ENCODE results near the gene TRIM63.

TRIM63 gene

DNA sequence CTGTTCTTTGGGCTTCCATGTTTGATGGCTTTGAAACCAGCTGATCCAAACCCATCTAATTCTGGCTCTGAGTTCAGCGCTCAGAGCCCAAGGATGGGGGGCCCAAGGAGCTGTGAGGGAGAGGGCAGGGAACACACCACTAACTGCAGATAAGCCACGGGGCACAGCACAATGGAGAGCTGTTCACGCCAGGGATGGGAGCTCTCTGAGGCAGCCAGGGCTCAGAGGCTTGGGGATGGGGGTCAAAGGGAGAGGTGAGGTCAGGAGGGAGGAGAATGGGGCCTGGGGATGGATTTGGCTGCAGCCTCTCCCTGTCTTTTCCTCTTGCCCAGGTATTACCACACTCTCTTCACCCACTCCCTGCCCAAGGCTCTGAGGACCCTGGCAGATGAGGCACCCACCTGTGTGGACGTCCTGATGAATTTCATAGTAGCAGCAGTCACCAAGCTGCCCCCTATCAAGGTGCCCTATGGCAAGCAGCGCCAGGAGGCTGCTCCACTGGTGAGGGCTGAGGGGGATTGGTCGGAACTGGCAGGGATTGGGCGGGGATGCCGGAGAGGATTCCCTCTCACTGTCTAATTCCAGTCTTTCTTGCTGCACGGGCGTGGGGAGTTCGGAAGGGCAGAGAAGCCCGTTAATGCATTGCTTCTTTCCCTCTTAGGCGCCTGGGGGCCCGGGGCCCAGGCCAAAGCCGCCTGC is 32.8 kb downstream of the TRIM63 start:
- DNase-seq (ENCODE audit: low spot score): no peak

DNA sequence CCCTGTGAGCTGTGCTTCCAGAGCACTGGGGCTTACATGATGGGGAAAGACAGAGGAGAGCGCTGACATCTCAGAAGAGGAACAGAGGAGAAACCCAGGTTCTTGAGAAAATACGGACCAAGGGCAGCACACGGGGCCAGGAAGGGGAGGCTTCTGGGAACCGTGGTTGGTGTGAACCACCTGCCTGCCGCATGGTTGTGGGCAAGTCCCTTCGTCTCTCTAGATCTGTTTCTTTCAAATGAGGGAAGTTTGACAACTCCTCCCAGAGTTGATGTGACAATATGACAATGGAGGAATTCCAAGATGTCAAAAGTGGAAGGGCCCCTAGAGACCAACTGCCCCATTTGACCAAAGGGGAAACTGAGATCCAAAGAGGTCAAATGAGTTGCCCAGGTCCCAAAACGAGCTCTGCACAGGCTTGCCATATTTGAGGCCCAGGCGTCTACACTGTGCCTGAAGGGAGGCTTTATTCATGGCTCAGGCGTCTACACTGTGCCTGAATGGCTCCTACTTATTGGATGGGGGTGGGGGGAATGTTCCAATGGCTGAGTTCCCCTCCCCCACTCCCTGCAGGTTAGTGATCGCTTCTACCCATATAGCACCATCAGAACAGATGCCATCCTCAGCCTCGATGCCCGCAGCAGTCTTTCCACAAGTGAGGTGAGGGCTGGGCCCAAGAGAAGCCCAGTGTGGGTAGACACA is 34.6 kb downstream of the TRIM63 start:
- no peak for DNase-seq (ENCODE audit: low spot score)

DNA sequence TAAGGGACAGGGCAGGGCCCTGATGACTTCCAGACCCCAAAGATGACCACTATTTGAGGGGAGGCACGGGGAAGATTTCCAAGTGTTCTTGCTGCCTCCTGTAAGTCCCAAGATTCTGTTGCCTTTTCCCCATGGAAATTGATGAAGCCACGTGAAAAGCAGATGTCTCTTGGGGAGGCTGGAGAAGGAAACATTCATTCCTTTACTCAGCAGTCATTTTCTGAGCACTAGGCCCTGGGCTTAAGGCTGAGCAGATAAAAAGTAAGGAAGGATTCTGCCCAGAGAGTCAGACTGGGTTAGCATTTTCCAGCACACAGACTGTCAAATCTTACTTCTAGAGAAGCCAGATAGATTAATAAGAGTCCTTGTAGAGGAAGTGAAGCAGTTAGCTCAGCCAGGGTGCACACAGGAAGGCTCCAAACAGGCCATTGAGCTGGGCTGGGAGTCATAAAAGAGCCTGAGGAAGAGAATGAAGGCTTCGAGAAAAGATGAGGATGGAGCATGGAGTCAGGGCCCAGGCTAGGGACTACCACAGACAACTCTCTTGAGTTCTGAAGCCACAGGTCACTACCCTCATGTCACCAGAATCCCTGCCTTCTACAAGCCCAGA is 35.7 kb downstream of the TRIM63 start:
- no peak for DNase-seq (ENCODE audit: low spot score)

DNA sequence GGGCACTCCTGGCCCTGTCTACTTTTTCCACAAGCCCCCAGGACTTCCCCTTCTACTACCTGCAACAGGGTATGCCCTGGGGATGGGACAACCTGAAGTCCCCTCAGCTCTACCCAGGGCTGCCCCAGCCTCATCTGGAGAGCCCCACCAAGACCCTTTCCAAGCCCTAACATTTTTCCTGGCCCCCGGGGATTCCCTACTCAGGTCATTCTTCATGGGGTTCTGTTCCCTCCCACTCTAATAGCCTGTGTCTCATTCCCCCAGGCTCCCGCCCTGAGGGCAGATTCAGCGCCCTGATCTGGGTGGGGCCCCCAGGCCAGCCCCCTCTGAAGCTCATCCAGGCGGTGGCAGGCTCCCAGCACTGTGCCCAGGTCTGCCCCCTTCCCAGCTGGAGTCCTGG is 36.2 kb downstream of the TRIM63 start:
- DNase-seq (ENCODE audit: low spot score): no peak

DNA sequence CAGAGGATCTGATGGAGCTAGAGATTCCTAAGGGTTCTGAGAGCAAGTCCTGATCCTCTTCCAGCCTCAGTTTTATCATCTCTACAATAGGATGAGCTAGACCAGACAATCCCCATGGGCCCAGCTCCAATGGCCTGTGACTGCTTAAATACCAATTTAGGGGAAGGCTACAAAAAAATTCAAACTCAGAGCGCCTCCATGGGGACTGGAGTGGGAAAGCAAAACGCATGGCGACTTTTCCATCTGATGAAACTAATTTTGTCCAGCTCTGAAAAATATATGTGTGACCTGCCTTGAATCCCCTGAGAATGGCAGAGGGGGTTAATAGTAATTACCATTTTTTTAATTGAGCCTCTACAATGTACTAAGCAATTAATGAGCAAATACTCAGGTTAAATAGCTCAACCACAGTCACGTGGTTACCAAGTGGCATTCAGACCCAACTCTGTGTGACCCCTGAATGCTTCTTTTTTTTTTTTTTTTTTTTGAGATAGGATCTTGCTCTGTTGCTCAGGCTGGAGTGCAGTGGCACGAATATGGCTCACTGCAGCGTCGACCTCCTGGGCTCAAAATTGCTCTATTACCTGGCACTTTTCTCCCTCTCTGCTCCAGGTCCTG is 37.5 kb downstream of the TRIM63 start:
- DNase-seq (ENCODE audit: low spot score): no peak

DNA sequence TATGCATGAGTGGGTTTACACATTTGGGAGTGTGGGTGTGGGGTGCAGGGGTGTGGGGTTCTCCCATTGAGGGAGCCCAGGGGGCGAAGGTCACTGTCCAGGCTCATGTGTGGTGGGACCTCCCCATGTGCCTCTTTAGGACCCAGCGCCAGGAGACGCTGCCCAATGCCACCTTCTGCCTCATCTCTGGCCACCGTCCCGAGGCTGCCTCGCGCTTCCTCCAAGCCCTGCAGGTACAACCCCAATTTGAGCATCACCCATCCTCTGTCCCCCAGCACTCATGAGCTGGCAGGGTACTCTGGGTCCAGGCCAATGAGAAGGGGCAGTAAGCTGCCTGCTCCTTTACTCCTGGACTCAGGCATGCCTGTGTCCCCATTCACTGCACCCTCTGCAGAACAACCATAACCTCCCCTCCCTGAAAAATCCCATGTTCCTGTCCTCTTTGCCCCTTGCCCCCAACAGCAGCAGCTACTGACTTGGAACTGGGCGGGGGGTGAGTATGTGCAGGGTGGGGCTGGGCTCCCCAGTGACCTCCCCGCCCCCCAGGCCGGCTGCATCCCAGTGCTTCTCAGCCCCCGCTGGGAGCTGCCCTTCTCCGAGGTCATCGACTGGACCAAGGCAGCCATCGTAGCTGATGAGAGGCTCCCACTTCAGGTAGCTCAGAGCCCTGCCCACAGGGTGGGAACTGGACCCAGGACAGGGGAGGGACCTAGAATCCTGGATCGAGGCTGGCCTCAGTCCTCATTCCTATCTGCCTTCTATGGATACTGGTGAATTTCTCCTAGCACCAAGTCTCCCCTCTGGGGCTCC is 38.2 kb downstream of the TRIM63 start:
- DNase-seq (ENCODE audit: low spot score): no peak

DNA sequence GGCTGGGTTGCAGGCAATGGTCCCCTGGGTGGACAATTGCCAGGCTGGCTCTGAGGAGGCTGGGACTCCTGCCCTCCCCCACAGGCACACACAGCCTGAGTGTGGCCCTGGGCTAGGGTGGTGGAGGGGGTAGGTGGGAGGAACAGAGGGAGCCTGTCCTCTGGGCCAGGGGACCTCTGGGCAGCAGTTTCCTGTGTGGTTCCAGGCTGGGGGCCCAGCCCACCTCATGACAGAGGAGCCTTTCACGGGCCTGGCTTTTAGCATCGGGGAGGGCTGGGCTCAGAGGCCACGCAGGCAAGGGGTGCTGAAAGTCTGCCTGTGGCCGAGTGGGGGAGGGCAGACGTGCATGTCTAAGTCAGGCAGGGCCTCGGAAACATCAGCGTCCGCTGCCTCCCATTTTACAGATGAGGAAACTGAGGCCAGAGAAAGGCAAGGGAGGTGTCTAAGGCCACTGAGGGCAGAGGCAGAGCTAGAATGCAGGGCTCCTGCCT is 38.9 kb downstream of the TRIM63 start:
- no peak for DNase-seq (ENCODE audit: low spot score)

DNA sequence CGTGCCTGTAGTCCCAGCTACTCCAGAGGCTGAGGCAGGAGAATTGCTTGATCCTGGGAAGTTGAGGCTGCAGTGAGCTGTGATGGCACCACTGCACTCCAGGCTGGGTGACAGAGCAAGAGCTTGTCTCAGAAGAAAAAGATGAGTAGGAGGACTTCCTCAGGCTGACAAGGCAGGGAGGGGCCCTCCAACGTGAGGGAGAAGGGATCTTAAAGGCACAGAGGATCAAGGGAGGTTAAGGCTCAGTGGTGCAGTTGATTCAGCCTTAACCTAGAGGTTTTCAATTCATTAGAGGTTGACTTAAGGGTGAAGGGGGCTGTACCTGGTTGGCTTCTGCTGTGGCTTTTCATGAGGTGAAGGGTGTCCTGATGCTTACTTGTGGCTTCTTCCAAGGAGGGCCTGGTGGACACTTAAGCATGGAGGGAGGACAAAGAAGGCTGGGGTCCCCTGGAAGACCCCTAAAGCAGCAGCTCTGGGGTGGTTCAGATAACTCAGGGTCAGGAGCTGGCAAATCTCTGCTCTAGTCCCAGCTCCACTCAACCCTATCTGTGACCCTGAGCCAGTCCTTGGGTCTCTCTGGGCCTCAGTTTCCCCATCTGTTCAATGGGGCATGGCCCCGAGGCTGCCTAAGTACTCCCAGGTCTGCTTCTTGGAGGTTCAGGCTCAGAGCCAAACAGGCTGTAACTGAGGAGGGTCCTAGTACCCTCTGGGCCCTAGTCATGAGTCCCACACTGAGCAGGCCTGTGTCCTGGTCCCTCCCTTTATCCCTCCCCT is 39.5 kb downstream of the TRIM63 start:
- DNase-seq (ENCODE audit: low spot score): no peak

DNA sequence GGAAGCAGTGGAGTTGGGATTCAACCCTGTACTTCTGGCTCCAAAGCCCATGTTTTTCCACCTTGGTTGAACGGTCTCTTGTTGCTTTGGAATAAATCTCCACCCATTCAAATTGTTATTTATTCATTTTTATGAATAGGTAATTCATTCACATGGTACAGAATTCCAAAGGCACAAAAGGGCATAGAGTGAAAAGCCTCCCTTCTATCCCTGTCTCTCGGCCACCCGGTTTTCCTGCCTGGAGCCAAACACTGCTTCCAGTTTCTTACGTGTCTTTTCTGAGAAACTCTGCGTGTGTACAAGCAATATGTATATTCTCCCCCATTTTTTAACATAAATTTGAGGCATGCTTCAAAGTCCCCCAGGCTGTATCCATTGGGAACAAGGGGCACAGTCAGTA is 41.9 kb downstream of the TRIM63 start:
- DNase-seq (ENCODE audit: low spot score): no peak

DNA sequence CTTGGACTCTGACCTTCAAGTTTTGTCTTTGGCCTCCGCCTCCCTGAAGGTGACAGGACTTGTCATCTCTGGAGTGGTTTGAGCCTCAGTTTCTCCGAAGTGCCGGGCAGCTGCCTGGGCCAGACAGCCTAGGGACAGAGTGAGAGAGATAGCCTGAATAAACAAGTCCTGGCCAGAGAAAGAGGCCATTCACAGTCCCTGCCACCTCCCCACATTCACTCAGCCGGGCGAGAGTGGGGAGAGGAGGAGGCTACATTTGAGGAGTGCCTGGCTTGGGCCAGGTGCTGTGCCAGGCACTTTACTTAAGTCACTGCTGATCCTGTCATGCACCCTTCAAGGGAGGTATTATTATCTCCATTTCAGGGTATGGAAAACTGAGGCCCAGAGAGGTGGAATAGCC is 42.4 kb downstream of the TRIM63 start:
- DNase-seq (ENCODE audit: low spot score): no peak

DNA sequence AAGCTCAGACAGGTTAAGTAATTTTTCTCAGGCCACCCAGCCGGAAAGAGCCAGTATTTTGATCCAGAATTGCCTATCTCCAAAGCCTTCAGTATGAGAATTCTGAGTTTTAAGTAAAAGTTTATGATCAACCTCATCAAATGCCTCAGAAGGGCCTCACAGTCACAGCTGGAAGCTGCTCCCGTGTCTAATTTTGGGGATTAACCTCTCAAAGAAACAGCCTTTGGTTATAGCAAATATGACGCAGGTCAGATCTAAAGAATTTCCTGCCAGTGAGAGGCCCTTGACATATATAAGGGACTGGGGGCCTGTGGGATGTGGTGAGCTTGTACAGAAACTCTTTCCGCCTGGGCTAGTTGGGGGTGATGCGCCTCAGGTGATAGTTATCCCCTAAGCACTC is 43.6 kb downstream of the TRIM63 start:
- DNase-seq (ENCODE audit: low spot score): no peak

DNA sequence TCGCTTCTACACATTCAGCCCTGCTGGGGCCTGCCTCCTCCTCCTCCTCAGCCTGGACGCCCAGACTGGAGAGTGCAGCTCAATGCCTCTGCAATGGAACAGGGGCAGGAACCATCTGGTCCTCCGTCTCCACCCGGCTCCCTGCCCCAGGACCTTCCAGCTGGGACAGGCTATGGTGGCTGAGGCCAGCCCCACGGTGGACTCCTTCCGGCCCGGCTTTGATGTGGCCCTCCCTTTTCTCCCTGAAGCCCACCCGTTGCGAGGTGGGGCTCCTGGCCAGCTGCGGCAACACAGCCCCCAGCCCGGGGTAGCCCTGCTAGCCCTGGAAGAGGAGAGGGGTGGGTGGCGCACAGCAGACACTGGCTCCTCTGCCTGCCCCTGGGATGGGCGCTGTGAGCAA is 44.4 kb downstream of the TRIM63 start:
- no peak for DNase-seq (ENCODE audit: low spot score)

DNA sequence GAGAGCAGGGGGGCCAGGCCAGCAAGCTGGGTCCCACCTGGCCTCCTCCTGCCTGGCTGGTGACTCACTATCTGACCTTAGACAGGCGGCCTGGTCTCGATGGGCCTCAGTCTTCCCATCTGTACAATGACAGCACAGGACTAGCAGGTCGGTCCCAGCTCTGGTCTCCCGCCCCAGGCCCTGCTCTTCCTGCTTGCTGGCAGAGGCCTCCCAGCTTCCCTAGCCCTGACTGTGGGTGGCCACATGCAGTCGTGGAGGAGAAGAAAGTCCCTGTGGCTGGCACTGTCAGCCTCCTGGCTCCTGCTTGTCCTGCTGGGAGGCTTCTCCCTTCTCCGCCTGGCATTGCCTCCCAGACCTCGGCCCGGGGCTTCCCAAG is 45.0 kb downstream of the TRIM63 start:
- no peak for DNase-seq (ENCODE audit: low spot score)

DNA sequence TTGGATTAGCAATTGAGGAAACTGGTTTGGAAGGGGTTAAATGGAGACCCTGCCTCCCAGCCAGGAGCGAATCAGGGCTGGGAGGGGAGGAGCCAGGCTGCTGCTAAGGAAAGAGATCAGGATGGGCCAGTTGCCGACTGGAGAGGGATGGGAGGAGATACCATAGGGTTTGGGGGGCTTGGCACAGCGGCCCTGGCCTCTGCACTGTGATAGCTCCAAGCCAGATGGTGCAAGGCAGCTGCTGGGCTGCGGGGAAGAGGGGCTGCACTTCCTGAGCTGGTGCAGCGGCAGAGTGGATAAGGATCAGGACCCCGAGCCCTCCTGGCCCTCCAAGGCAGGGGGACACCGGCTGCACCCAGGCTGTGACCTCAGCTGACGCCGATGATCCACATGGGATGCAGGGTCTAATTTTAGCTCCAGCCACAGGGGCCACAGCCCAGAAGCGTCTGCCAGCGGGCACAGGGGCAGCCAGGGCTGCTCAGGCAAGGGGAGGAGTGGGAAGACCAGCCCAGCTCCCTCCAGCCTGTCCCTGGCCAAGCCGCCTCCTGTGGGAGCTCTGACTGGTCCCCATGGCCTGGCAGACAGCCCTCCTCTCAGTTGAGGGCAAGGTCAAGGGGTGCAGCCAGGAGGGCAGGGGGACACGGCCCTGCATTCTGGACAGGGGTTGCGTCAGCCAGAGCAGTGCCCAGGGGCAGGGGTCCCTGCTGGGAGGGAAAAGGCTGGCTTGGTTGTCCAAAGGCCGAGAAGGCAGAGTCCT is 45.6 kb downstream of the TRIM63 start, which contains the start of gene EXTL1:
EXTL1 (plus strand) TSS at position 129 of the 757 bp plus-strand sequence. CDS start 872 bp downstream, outside the sequence.
- no peak for DNase-seq (ENCODE audit: low spot score)

DNA sequence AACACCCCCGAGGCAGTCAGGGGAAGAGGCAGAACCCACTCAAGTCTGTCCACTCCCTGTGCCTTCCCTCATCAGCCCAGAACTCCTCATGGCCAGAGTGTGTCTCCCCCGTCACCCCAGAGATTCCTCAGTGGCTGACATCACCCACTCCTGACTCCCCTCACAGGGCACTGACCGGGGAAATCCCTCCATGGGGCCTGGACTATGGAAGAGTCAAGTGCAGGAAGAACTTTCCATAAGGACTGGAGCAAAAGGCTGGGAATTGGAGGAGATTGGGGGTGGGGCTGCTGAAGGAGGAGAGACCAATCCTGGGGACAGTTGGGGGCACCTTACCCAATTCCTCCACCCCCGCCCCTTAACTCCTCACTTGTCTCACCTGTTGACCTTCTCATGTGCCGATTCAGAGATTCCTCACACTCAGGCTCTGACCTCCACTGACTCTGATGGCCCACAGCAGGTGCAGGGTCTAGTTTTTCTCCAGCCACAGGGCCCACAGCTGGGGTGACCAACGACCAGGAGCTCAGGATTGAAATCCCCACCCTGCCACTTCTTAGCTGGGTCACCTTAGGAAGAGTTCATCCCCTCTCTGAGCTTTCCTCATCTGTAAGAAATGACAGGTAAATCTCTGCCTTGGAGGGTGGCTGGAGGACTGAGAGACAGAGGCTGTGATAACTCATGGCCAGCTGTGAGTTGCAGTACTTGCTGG is 46.3 kb downstream of the TRIM63 start:
- DNase-seq (ENCODE audit: low spot score): no peak

DNA sequence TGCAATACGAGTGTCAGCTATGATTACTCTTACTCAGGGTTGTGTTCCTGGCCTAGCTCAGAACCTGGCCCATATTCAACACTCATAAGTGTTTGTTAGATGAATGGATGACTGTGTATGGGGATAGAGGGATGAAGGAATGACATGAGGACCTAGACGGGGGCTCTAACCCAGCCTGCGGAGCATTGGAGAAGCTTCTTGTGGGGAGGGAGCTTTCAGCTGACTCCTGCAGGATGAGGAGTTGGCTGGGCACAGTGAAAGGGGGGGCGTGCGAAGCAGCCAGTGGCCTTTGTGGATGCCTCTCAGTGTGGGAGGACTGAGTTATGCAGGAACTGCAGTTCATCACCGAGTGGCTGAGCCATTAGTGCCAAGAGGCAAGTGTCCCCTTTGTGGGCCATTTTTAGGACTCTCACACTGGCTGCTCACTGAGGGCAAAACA is 47.1 kb downstream of the TRIM63 start:
- DNase-seq (ENCODE audit: low spot score): no peak

DNA sequence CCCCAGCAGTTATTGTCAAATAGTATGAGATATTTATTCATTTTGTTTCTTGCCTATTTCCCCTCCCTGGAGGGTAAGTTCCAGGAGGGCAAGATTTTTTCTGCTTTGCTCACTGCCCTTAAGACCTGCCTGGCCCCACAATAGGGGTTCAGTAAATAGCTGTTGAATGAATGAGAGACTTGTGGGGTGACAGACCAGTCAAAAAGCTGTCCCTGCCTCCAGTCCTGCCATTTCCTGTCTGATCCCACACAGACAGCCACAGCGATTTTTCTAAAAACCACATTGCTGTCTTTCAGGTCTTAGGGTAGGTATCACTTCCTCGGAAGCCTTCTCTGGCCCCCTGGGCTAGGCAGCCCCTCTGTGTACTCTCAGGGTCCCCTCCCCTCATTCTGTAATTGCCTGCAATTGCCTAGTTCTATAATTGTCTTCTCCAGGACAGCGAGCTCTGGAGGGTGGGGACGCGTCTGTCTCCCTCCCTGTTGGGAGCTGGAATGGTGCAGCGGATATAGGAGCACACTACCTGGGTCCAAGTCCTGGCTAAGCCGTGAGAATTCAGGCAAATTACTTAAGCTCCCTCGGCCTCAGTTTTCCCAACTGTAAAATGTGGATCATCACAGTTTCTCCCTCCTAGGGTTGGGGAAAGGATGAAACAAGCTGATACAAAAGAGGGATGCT is 47.7 kb downstream of the TRIM63 start:
- DNase-seq (ENCODE audit: low spot score): no peak

DNA sequence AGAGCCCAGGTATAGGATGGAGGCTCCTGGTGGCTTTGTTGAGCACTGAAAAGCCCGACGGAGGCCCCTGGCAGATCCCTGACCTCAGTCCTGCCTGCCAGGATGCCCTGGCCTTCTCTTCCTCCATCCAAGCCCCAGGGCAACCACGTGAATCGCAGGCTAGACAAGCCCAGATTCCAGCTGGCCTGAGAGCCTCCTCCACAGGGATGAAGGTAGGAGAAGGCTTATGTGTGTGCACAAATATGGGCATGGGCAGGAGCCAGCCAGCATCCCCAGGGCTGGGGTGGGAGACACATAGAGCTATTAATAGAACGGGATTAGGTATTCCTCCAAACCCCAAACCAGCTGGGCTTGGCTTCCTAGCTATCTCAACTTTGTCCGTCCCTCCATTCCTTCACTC is 49.8 kb downstream of the TRIM63 start:
- no peak for DNase-seq (ENCODE audit: low spot score)

DNA sequence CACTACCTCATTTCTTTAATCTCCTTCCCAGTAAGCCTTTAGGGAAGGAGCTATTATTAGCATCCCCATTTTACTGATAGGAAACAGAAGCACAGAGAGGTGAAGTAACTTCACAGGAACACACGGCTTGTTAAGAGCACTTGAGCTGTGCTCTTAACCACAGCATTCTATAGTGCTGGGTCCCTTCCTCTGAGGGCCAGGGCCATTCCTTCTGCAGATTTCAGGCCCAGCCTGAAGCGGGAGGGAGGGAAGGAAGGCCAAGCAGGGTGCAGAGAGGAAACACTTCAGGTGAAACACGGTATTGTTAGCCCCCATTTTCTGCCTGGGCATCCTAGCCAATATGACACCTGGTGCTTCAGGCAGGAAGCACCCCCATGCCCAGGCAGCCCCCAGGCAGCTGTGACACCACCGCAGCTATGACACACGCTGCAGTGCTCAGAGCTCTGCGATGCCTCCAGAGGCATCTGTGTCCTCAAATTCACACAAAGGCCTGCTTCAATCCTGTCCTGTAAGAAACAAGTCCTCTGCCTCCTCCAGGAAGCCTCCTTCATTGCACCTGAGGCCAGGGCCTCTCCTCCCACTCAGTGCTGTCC is 50.4 kb downstream of the TRIM63 start:
- DNase-seq (ENCODE audit: low spot score): no peak
